H9 (cell line): ENCODE measurements around the gene SDHA. TPM values are rescaled to one million over a fixed set of nuclear protein-coding genes. Genes with fewer than 3 reads are reported as not detected.

Experiments
- DNase-seq: peaks from one replicate; pipeline ENCODE4 v3.0.0-alpha.2; 2017
- H2AFZ ChIP-seq: one replicate; pipeline ENCODE4 v1.6.1; 2013; ENCODE audit warnings: mild to moderate bottlenecking, low read length, control low read depth, moderate library complexity
- H2AK5ac ChIP-seq: 2 replicates; pipeline ENCODE4 v1.6.1; 2013; ENCODE audit warnings: low read length, control low read depth, mixed read lengths; ENCODE audit not compliant: insufficient read length
- H2BK120ac ChIP-seq: one replicate; pipeline ENCODE4 v1.6.1; 2013; ENCODE audit warnings: low read depth, mild to moderate bottlenecking, low read length, control low read depth, inconsistent platforms; ENCODE audit not compliant: poor library complexity, severe bottlenecking
- H2BK12ac ChIP-seq: 2 replicates; pipeline ENCODE4 v1.6.1; 2013; ENCODE audit warnings: low read length, control low read depth, mixed read lengths, low read depth; ENCODE audit not compliant: insufficient read length
- H2BK15ac ChIP-seq: 2 replicates; pipeline ENCODE4 v1.6.1; 2013; ENCODE audit warnings: low read depth, low read length, control low read depth
- H2BK20ac ChIP-seq: one replicate; pipeline ENCODE4 v1.6.1; 2013; ENCODE audit warnings: low read depth, mild to moderate bottlenecking, low read length, control low read depth, inconsistent platforms; ENCODE audit not compliant: poor library complexity, severe bottlenecking
- H2BK5ac ChIP-seq: 2 replicates; pipeline ENCODE4 v1.6.1; 2013; ENCODE audit warnings: low read length, control low read depth, mixed read lengths; ENCODE audit not compliant: insufficient read length
- H3K14ac ChIP-seq: 2 replicates; pipeline ENCODE4 v1.6.1; 2013; ENCODE audit warnings: low read length, control low read depth; ENCODE audit not compliant: insufficient read depth
- H3K18ac ChIP-seq: 2 replicates; pipeline ENCODE4 v1.6.1; 2013; ENCODE audit warnings: low read depth, mild to moderate bottlenecking, mixed read lengths, low read length, control low read depth; ENCODE audit not compliant: insufficient read length
- H3K23ac ChIP-seq: 2 replicates; pipeline ENCODE4 v1.6.1; 2013; ENCODE audit warnings: low read length, control low read depth, mixed read lengths, low read depth; ENCODE audit not compliant: insufficient read length
- H3K23me2 ChIP-seq: 2 replicates; pipeline ENCODE4 v1.6.1; 2013; ENCODE audit warnings: low read depth, mild to moderate bottlenecking, mixed read lengths, low read length, control low read depth; ENCODE audit not compliant: insufficient read length, poor library complexity, severe bottlenecking
- H3K27ac ChIP-seq: 2 replicates; pipeline ENCODE4 v1.5.1; 2013; ENCODE audit warnings: low read length, control low read depth, mixed read lengths, low read depth; ENCODE audit not compliant: insufficient read length
- H3K27me3 ChIP-seq: 2 replicates; pipeline ENCODE4 v1.6.1; 2013; ENCODE audit warnings: low read length, control low read depth, inconsistent platforms; ENCODE audit not compliant: insufficient read depth
- H3K4ac ChIP-seq: 2 replicates; pipeline ENCODE4 v1.6.1; 2013; ENCODE audit warnings: low read depth, mild to moderate bottlenecking, control low read depth, inconsistent platforms, low read length, moderate library complexity
- H3K4me1 ChIP-seq: 2 replicates; pipeline ENCODE4 v1.6.1; 2013; ENCODE audit warnings: low read length, control low read depth, inconsistent platforms; ENCODE audit not compliant: insufficient read depth
- H3K4me2 ChIP-seq: 2 replicates; pipeline ENCODE4 v1.6.1; 2013; ENCODE audit warnings: low read length, control low read depth, mixed read lengths; ENCODE audit not compliant: insufficient read length, insufficient read depth
- H3K56ac ChIP-seq: 2 replicates; pipeline ENCODE4 v1.6.1; 2013; ENCODE audit warnings: low read depth, mild to moderate bottlenecking, mixed read lengths, low read length, control low read depth; ENCODE audit not compliant: insufficient read length
- H3K79me1 ChIP-seq: 2 replicates; pipeline ENCODE4 v1.6.1; 2013; ENCODE audit warnings: low read depth, mild to moderate bottlenecking, moderate library complexity, low read length, control low read depth, inconsistent platforms; ENCODE audit not compliant: insufficient read depth, poor library complexity, severe bottlenecking
- H3K79me2 ChIP-seq: 2 replicates; pipeline ENCODE4 v1.6.1; 2013; ENCODE audit warnings: low read length, control low read depth, inconsistent platforms; ENCODE audit not compliant: insufficient read depth
- H3K9ac ChIP-seq: 2 replicates; pipeline ENCODE4 v1.6.1; 2013; ENCODE audit warnings: low read length, control low read depth, mixed read lengths; ENCODE audit not compliant: insufficient read length; ENCODE audit errors: extremely low read depth
- H3K9me3 ChIP-seq: one replicate; pipeline ENCODE4 v1.6.1; 2013; ENCODE audit warnings: low read depth, low read length, inconsistent platforms; ENCODE audit not compliant: control insufficient read depth
- H3T11ph ChIP-seq: one replicate; pipeline ENCODE4 v1.6.1; 2013; ENCODE audit warnings: mild to moderate bottlenecking, low read length, control low read depth, inconsistent platforms
- H4K20me1 ChIP-seq: one replicate; pipeline ENCODE4 v1.6.1; 2013; ENCODE audit not compliant: control insufficient read depth, insufficient read length, insufficient read depth
- H4K5ac ChIP-seq: 2 replicates; pipeline ENCODE4 v1.6.1; 2013; ENCODE audit warnings: low read depth, mild to moderate bottlenecking, mixed read lengths, low read length, control low read depth; ENCODE audit not compliant: insufficient read length
- H4K8ac ChIP-seq: replicated peaks from 2 replicates; pipeline ENCODE4 v1.6.1; 2013; ENCODE audit warnings: low read length, control low read depth, mixed read lengths, low read depth; ENCODE audit not compliant: insufficient read length
- H4K91ac ChIP-seq: 2 replicates; pipeline ENCODE4 v1.6.1; 2013; ENCODE audit warnings: low read depth, mild to moderate bottlenecking, moderate library complexity, mixed read lengths, low read length, control low read depth; ENCODE audit not compliant: insufficient read length
- H3K27ac Mint-ChIP-seq, 3 experiments: 2 replicates in 2 of 3; 3 replicates in 1 of 3; pipeline ENCODE4 v1.8.0; 2020 to 2021; ENCODE audit warnings: mixed read lengths in 3 of 3, mild to moderate bottlenecking in 1 of 3, moderate library complexity in 1 of 3
- H3K27me3 Mint-ChIP-seq: 2 replicates; pipeline ENCODE4 v1.8.0; 2021; ENCODE audit warnings: low read depth, mild to moderate bottlenecking, moderate library complexity, mixed read lengths
- H3K36me3 Mint-ChIP-seq, 3 experiments: 2 replicates in 2 of 3; 3 replicates in 1 of 3; pipeline ENCODE4 v1.8.0; 2020 to 2021; ENCODE audit warnings: low read depth in 3 of 3, mixed read lengths in 3 of 3; ENCODE audit not compliant: insufficient read depth in 1 of 3
- H3K4me1 Mint-ChIP-seq, 2 experiments: 2 replicates each; pipeline ENCODE4 v1.8.0; 2020; ENCODE audit warnings: mixed read lengths in 2 of 2
- H3K4me3 Mint-ChIP-seq, 2 experiments: 2 replicates in 1 of 2; 3 replicates in 1 of 2; pipeline ENCODE4 v1.8.0; 2020 to 2021; ENCODE audit warnings: mild to moderate bottlenecking in 2 of 2, mixed read lengths in 2 of 2, moderate library complexity in 1 of 2
- H3K9me3 Mint-ChIP-seq, 2 experiments: 2 replicates in 1 of 2; 3 replicates in 1 of 2; pipeline ENCODE4 v1.8.0; 2020; ENCODE audit warnings: mild to moderate bottlenecking in 2 of 2, mixed read lengths in 2 of 2, moderate library complexity in 1 of 2
- WGBS: extraction: QIAGEN DNeasy Blood & Tissue Kit; methylation state at CpG from one replicate; pipeline ENCODE4 v1.1.7; 2013; ENCODE audit warnings: missing lambda C conversion rate, low lambda C conversion rate, mixed read lengths; ENCODE audit not compliant: insufficient read length; ENCODE audit errors: extremely low coverage; 5-methylcytosine and 5-hydroxymethylcytosine counted together
- total RNA-seq: library from RNA; stranded (reverse); gene quantifications from 2 replicates; pipeline ENCODE4 v1.2.1, GENCODE V29; 2021
- TF ChIP-seq, protein P1 (sequence below): fragments of 200-600 bp; sonication (generic); conservative IDR thresholded peaks from 3 replicates; pipeline ENCODE4 v1.8.0; 2021; ENCODE audit warnings: antibody characterized with exemption, mild to moderate bottlenecking

Gene SDHA
- total RNA-seq, 1 experiment from 2014 or later = 84.8 TPM

DNA sequence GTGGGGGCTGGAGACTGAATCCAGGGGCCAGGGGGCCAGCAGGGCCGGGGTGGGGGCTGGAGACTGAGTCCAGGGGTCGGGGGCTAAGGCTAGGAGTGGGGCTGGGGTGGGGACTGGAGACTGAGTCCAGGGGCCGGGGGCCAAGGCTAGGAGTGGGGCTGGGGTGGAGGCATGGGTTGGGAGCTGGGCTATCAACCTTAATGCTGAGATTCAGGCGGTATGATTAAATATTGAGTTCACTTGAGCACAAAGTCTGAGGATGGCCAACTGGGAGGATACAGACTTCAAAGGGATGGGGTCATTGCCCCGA lies 43.9 kb upstream of the SDHA start:
- H3T11ph ChIP-seq = no peak overlapping the region
- H3K9ac ChIP-seq = no peak overlapping the region
- H3K9me3 ChIP-seq = no peaks in the 10 kb centered on the region
- H3K14ac ChIP-seq = no peak overlapping the region
- no peaks in the 10 kb centered on the region for H3K79me2 ChIP-seq
- no peak overlapping the region for H4K8ac ChIP-seq
- H3K4me2 ChIP-seq = no peak overlapping the region
- H2BK12ac ChIP-seq = no peak overlapping the region
- no peak overlapping the region for H3K18ac ChIP-seq
- no peak overlapping the region for H4K91ac ChIP-seq
- H2BK120ac ChIP-seq = no peak overlapping the region
- no peak overlapping the region for H2BK20ac ChIP-seq
- H3K79me1 ChIP-seq = no peaks in the 10 kb centered on the region
- TF ChIP-seq, protein P1, sequence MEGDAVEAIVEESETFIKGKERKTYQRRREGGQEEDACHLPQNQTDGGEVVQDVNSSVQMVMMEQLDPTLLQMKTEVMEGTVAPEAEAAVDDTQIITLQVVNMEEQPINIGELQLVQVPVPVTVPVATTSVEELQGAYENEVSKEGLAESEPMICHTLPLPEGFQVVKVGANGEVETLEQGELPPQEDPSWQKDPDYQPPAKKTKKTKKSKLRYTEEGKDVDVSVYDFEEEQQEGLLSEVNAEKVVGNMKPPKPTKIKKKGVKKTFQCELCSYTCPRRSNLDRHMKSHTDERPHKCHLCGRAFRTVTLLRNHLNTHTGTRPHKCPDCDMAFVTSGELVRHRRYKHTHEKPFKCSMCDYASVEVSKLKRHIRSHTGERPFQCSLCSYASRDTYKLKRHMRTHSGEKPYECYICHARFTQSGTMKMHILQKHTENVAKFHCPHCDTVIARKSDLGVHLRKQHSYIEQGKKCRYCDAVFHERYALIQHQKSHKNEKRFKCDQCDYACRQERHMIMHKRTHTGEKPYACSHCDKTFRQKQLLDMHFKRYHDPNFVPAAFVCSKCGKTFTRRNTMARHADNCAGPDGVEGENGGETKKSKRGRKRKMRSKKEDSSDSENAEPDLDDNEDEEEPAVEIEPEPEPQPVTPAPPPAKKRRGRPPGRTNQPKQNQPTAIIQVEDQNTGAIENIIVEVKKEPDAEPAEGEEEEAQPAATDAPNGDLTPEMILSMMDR = no peak
- no peaks in the 10 kb centered on the region for H3K4me1 ChIP-seq
- Mint-ChIP-seq H3K4me1 (no peaks in the 10 kb centered on the region), H3K4me3 (no peak overlapping the region), H3K27me3 (no peaks in the 10 kb centered on the region; the same call in 1 of the 2 replicates), H3K36me3 (peaks cover 4 to 42% (median 42%) of the 10 kb centered on the region in 3 experiments; a peak in 6 of 7 replicates), H3K9me3 (no peaks in the 10 kb centered on the region), H3K27ac (no peak overlapping the region)
- no peaks in the 10 kb centered on the region for H3K27me3 ChIP-seq
- H3K56ac ChIP-seq = no peak overlapping the region
- no peak overlapping the region for H2BK5ac ChIP-seq
- H3K27ac ChIP-seq = no peak overlapping the region
- H2AFZ ChIP-seq = no peak overlapping the region
- no peak overlapping the region for H3K23ac ChIP-seq
- no peaks in the 10 kb centered on the region for H4K20me1 ChIP-seq
- H2AK5ac ChIP-seq = no peak overlapping the region
- no CpG with 5 or more reads among the region's 5 CpGs for WGBS
- DNase-seq = no peak
- no peak overlapping the region for H4K5ac ChIP-seq
- H3K23me2 ChIP-seq = no peaks in the 10 kb centered on the region
- no peak overlapping the region for H3K4ac ChIP-seq
- H2BK15ac ChIP-seq = no peak overlapping the region
